AG20443 (cell line): ENCODE data around the gene B4GALT2.

Experiments used
- DNase-seq: peaks from one replicate; pipeline ENCODE4 v3.0.0; 2012; ENCODE audit warnings: low spot score, mixed read lengths

B4GALT2 gene

DNA sequence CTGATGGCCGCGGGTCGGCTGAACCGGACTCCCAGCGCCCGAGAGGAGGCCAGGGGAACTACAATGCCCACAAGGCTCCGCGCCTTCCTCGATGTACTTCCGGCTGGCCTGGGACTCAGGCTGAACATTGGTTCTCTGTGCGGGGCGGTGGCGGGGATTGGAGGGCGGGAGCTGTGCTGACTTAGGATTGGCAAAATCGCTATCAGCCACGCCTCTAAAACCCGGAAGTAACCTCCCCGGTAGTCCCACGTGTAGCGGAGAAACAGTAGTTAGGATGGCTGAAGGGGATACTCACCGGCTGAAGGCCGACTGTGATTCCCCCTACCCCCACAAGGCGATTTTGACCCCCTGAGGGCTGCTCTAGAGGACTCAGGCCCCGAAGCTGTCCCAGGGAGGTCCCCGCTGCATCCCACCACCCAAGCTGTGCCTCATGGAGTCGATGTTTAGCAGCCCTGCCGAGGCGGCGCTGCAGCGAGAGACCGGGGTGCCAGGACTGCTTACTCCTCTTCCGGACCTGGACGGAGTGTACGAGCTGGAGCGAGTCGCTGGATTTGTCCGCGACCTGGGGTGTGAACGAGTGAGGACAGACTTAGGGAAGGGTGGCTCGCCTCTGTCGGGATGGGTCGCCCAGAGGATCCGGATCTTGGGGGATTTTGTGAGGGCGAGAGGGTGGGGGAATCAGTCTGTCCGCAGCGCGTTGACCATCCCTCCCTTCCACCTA, 9.1 kb upstream of the B4GALT2 start, which contains the start of gene DPH2:
Gene DPH2, plus strand, starts transcription at position 265 of the 721 bp plus-strand sequence. Its CDS starts 166 bp downstream, at position 431.
- DNase-seq: peak; percentile 99

DNA sequence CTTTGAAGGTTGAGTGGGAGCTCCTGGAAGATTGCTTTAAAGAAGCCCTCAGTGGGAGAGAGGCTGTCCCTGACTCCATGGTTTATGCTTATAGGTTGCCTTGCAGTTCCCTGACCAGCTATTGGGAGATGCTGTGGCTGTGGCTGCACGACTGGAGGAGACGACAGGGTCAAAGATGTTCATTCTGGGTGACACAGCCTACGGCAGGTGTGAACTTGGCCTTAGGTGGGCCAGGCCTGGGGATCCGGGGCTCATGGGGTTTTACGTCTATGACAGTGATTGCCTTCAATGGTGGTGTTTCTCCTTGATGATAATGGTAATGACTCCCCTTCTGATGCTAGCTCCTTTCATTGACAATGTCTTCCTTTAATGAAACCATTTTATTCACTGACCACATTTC, 8.5 kb upstream of the B4GALT2 start:
- DNase-seq: no peak

- no peak for DNase-seq
Measured at GRCh38 chr1:43970911-43971310, 8.1 kb upstream of the B4GALT2 start.

GRCh38 chr1:43971336-43971980, 7.6 kb upstream of the B4GALT2 start:
- DNase-seq: no peak

DNA sequence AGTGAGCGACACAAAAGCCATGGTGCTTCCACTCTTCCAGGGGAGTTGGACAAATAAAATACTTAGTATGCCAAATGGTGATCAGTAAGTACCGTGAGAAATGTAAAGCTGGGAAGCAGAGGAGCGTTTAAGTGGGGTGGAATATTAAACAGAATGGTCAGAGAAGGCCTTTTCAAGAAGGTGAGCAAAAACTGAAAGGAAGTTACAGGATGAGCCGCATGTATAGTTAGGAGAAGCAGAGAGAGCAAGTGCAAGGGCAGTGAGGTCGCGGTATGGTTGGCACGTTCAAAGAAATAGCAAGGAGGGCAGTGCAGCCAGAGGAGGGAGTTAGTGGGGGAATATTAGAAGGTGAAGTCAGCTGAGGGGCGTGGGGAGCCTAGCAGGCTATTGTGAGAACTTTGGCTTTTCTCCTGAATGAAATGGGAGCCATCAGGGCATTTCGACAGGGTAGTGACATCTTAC, 5.0 kb upstream of the B4GALT2 start:
- no peak for DNase-seq

- DNase-seq: peak; percentile 98
Measured at GRCh38 chr1:43974443-43975248, 4.4 kb upstream of the B4GALT2 start, which contains the start of gene ATP6V0B. Gene ATP6V0B, plus strand, starts transcription at chr1:43974960. Its CDS starts 81 bp downstream, at chr1:43975041.

GRCh38 chr1:43975249-43975961, 3.6 kb upstream of the B4GALT2 start:
- peak; percentile 58 for DNase-seq

GRCh38 chr1:43976045-43976444, 3.0 kb upstream of the B4GALT2 start:
- no peak for DNase-seq

DNA sequence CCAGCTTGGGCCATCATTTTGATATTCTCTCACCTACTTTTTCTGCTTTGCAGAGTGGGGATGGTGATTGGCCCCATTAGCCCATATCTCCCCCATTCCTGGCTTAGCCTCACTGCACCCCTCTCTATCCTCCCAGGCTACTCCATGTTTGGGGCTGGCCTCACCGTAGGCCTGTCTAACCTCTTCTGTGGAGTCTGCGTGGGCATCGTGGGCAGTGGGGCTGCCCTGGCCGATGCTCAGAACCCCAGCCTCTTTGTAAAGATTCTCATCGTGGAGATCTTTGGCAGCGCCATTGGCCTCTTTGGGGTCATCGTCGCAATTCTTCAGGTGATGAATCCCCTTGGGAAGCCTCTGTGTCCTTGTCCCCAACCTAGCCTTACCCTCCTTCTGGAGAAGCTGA, 2.1 kb upstream of the B4GALT2 start:
- DNase-seq: no peak

DNA sequence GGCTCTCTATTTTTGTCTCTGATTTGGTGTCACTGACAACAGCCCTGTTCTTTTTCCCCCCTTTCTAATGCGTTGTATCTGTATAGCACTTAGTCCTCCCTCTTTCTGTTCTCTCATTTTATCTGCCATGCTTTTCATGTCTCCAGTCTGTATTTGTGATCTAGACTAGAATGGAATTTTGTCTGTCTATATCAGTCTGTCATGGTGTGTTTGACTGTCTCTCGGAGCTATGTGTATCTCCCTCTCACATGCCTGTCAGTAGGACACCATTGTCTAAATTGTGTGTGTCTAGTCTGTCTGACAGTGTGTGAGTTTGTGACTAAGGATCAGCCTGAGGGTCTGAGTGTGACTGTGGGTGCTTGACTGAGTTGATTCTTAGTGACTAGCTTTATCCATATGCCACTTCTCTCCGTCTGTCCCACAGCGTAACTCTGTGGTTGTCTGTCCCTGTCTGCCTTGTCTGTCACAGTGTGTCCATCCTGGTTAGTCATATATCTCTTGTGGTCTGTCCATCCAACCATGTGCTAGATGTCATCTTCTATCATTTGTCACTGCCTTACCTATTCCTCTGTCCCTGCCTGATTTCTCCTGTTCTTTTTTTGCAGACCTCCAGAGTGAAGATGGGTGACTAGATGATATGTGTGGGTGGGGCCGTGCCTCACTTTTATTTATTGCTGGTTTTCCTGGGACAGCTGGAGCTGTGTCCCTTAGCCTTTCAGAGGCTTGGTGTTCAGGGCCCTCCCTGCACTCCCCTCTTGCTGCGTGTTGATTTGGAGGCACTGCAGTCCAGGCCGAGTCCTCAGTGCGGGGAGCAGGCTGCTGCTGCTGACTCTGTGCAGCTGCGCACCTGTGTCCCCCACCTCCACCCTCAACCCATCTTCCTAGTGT, 1.4 kb upstream of the B4GALT2 start:
- DNase-seq: no peak

GRCh38 chr1:43978264-43978550, 803 bp upstream of the B4GALT2 start:
- no peak for DNase-seq

DNA sequence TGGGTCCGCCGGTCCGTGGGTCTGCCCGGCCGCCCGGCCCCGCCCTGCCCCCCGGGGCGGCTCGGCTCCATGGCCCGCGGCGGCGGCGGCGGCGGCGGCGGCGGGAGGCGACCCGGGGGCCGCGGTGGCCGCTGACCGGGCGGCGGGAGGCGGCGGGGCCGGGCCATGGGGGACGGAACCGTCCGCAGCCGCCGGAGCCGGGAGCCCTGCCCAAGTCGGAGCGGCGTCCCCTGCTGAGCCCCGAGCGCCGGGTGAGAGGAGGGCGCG, 184 bp downstream of the B4GALT2 start:
- no peak for DNase-seq

- peak; percentile 75 for DNase-seq
Measured at GRCh38 chr1:43979528-43980254, 681 bp downstream of the B4GALT2 start.

DNA sequence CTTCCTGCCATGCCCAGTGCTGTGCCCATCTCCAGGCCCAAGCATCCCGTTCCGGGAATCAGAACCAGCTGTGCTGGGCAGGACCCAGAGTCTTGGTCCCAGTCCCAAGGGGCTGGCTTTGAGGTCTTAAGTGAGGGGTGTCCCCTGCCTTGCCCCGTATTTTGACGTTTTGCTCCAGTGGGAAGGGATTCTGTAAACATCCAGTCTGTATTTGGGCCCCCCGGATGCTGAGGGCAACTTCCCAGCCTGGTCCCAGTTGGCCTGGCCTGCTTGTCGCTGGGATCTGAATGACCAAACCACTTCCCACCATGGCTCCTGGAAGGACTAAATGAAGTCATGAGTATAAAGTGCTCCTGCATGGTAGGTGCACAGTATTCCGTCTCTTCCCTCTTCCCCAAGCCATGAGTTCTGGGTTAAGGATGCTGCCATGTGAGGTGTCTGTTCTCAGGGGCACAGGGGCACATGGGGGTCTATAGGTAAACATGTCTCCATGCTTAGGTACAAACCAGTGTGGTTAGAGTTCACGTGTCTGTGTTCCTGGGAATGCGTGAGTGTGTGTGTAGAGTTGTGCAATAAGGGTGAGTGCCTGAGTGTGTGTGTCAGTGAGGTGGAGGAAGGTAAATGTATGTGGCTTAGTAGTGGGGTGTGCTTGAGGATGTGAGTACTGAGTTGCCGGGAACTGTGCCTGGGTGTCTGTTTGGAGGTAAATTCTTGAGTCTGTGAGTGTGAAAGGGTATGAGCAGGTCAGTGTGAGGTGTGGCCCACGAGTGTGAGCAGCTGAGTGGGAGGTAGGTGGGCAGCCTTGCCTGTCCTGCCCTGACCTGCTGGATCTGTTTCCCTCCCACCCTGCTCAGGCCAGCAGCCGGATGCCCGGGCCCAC, 1.5 kb downstream of the B4GALT2 start:
- peak; percentile 22 for DNase-seq

GRCh38 chr1:43981135-43981491, 2.1 kb downstream of the B4GALT2 start:
- DNase-seq: no peak

DNA sequence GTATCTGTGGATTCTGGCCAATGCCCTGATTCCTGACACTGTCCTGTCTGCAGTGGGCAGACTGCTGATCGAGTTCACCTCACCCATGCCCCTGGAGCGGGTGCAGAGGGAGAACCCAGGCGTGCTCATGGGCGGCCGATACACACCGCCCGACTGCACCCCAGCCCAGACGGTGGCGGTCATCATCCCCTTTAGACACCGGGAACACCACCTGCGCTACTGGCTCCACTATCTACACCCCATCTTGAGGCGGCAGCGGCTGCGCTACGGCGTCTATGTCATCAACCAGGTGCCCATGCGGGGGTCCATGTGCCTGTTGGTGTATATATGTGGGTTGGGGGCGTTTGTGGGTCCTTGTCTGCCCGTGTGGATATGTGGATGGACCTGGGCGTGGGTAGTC, 2.6 kb downstream of the B4GALT2 start:
- no peak for DNase-seq

- no peak for DNase-seq
Measured at GRCh38 chr1:43982241-43982640, 3.2 kb downstream of the B4GALT2 start.

- no peak for DNase-seq
Measured at GRCh38 chr1:43982808-43983207, 3.8 kb downstream of the B4GALT2 start.

DNA sequence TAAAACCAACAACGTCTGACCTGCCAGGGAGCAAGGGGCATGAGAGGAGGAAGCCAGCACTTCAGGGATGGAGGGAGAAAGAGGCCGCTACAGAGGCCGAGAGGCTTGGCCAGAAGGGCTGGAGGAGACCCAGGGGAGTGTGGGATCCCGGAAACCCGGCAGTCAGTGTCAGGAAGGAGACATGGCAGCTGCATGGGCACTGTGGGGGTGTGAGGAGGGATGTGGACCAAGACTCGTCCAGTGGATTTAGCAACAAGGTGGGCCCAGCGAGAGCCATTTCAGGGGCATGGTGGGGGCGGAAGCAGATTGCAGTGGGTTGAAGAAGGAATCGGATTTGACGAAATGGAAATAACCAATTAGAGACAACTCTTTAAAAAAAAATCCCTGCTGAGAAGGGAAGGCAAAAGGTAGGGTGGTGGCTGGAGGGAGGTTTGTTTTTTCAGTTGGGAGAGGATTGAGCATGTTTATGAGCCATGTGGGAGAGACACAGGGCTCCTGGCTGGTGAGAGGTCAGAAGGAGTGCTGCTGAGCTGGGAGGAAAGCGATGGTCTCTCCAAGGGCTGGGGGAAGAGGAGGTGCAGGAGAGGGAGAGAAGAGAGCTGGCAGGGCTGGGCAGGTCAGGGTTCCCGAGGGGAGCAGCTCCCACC, 4.4 kb downstream of the B4GALT2 start:
- no peak for DNase-seq
